ENCODE results near the gene CXCL12.

The CXCL12 gene

GRCh38 chr10:44384601-44385025 lies 284 bp downstream of the CXCL12 start:
- no peak for DNase-seq (ENCODE audit: low read depth)

GRCh38 chr10:44383749-44384600 lies 922 bp downstream of the CXCL12 start:
- DNase-seq (ENCODE audit: low read depth), result no peak

- no peak for DNase-seq (ENCODE audit: low read depth)
Measured at GRCh38 chr10:44382981-44383748, 1.7 kb downstream of the CXCL12 start.

DNA sequence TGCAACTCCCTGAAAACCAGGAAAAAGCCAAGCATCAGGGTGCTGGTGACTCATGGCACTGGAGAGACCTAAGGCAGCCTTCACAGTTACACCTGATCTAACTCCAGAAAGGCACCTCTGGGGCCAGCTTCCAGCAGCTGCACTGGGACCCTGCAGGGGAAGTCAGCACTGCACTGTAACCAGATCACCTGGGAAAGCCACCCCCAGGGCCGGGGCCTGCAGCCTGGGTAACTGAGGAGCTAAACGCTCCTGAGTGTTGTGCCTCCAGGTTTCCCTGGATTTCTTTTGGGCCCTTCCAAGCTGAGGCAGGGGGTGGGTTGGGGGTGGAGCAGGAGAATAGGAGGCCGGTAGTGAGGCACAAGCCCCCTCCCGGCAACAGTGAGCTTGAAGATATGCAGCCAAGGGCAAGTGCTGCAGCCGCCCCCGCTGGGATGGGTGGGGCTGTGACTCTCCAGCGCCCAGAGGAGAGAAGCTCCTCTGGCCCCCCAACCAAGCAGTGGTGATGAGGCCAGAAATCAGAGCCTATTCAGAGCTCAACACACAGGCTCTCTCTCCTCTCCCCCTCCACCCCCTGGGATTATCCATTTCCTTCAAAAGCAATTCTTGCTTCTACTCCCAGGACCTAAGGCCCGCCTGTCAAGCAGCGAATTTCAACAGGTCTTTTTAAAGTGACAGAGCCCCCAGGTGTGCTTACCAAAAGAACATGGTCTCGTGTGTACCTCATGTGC lies 2.6 kb downstream of the CXCL12 start:
- DNase-seq (ENCODE audit: low read depth), result no peak

DNA sequence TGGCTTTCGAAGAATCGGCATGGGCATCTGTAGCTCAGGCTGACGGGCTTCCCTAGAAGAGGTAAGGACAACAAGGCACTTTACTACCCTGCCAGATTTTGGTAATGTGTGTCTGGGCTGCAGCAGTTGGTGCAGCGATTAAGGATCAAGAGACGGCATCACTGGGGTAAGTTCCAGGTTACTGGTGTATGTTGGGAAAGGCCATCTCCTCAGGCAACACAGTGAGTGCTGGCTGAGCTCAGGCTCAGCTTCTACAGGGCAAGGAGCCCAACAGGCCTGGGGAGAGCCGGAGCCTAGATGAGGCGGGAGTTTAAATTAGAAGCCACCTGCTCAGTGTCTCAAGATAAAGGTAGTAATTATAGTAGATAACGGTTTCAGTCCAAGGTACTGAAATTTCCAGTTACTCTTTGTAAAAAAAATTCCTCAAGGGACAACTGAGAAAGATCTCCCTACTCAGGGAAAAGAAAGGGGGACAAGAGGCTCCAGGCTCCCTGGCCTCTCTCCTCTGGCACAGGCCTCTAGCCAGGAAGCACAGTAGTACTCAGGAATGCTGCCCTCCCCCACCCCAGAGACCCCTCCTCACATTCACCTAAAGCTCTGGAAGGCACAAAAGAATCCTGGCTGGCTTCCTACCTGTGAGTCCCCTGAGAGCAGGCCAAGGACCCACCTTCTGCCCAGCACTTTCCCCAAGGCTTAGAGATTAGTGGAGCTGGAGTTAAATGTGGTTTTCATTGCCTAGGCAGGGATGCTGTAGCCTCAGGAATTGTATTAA lies 3.9 kb downstream of the CXCL12 start:
- no peak for DNase-seq (ENCODE audit: low read depth)

DNA sequence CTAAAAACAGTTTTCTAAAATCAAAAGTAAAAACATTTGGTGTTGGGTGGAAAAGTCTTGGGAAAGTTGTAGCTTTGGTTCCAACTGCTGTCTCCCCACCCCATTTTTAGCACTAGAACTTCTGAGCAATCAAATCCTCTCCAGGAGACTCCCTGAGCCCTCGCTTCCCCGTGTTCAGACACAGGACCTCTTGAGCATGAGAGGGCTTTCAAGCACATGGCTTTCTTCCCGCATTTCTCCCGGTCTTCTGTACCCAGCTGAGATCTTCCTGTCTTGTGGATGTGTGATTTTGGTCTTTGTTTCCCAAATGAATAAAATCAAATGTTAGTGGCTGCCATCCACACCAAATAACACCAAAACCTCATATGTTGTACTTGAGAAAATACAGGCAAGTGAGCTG lies 5.0 kb downstream of the CXCL12 start:
- DNase-seq (ENCODE audit: low read depth), result no peak

DNA sequence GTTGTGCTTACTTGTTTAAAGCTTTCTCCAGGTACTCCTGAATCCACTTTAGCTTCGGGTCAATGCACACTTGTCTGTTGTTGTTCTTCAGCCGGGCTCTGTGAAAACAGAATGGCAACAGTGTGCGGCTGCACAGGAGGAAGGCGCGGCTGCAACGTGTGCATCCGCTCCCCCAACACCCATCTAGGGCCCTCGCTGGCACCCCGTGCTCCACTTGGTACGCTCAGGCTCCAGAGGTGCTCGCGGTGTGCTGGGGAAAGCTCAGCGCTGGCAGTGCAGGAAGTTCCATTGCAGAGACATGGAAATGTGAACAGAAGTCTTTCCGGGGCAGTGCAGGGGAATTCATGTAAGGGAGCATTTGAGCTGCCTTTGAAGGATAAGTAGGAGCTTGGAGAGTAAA lies 6.3 kb downstream of the CXCL12 start:
- no peak for DNase-seq (ENCODE audit: low read depth)

DNA sequence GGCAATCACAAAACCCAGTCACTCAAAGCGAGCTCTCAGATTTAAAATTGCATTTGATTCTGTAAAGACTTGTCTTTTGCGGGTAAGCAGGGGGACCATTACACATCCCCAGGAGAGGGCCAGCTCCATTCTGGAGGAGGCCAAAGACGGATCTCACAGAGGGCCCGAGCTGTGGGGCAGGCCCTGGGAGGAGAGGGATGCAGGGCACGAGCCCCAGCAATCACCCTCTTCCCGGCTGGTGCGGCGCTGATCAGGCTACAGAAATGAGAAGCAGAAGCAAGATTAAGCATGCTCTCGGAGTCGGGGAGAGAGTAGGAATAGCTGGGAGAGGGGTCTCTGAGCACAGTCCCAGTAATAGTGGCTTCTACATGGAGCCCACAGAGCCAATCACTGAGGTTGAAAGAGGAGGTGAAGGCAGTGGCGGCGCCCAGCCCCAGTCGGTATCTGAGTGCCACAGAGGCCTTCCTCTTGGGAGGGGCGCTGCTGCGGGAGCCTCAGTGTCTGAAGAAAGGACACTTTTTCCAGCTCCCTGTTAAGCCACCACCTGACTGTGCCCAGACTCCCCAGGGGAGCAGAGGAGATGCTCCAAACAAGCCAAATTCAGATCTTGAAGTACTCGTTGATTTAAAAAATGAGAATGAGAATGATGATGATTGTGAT lies 7.1 kb downstream of the CXCL12 start:
- no peak for DNase-seq (ENCODE audit: low read depth)

DNA sequence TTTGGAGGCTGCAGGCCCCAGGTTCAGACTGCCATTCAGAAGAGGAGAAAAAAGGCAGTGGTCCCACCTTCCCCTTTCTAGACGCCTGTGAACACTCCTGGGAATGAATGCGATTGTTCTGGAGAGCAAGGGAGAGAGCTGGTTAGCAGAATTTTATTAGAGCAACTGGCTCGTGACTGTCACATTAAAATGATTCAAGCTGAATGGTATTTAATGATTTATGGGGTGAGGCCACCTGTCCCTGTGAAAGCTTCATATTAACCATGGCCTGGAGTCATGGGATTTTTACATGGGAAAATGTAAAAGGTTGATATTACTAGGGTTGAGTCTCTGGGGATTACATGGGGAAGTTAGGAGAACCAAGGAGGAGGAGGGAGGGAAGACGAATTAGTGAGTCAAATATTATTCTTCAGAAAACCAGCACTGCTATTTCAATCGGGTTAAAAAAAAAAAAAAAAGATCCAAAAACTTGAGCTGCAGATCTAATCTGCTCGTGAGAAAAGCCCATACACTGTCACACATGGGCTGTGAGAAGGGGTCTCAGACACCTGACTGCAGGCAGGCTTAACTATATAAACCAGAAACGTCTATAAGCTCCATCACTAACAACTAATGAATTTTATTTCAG lies 8.3 kb downstream of the CXCL12 start:
- DNase-seq (ENCODE audit: low read depth), result no peak

DNA sequence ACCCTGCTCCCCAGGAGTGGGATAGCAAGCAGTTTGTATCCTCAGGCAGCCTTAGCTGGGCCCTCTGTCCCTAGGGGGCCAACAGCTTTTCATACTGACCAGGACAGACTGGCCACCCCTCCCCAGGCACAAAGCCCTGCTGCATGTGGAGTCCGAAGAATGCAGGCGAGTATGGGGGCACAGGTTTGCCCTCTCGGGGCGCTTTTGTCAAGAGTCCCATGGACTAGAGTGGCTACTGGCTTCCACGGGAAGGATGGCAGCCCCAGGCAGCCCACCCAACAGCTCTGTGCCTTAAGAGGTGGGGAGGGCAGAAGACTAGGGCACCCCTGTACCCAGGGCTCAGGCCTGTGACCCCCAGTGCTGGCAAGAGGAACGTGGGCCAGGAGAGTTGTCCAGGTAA lies 10.7 kb downstream of the CXCL12 start:
- DNase-seq (ENCODE audit: low read depth), result no peak

GRCh38 chr10:44373341-44373995 lies 11.4 kb downstream of the CXCL12 start:
- no peak for DNase-seq (ENCODE audit: low read depth)

DNA sequence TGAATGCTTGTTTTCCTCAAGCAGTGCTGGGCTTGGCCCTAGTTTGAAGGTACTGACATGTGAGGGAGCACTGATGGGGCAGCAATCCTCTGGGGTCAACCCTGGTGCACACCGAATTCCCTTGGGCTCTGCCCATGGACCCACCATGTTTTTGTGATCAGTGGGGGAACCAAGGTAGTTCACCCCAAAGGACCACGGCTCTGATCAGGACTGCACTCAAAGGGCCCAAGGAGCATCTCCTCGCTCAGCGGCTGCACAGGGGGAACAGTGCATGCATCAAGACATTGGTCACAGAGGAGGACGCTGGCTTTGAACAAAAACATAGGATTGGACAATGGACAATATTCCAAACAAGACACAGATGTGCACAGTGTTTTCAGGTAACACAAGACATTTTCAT lies 12.7 kb downstream of the CXCL12 start:
- DNase-seq (ENCODE audit: low read depth), result no peak

DNA sequence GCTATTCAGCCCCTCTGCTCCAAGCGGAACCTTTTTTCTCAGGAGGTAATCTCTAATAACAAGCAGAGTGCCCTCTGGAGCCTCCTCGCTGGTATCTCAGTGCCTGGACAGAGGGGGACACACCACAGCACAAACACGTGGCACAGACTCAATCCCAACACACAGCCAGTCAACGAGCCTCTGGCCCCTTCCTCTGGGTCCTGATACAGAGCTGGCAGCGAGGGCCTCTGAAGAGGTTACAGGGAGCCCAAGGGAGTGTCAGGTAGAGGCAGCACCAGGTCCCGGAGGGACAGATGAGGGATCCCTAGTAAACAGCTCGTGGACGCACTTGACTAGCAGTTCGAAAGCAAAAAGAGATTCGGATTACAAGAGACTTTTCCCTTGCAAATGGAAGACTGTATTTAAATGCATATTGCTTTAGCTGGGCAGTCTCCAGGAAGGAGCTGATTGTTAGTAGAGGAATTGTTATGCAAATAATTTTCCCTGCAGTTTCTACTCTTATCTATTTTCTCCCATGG lies 14.1 kb downstream of the CXCL12 start:
- no peak for DNase-seq (ENCODE audit: low read depth)

GRCh38 chr10:44369854-44370253 lies 15.0 kb downstream of the CXCL12 start:
- DNase-seq (ENCODE audit: low read depth), result no peak

- DNase-seq (ENCODE audit: low read depth), result no peak
Measured at GRCh38 chr10:44369296-44369695, 15.6 kb downstream of the CXCL12 start.

DNA sequence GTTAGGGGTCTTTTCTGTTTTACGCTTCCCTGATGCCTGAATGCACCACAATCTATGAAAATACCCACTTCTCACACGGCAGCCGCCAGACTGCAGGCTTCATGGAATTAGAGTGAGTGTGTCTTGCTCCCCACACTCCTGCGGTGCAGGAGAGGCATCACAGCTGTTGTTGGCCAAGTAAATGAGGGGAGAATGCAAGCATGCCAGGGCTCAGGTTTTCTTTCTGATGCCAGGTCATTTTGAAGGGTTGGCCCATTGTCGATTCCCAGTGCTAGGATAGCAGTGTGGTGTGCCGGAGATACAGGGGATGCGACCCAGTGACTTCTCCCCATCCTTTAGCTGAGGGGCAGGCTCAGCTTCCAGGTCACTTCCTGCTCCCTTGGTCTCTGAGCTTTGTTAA lies 16.3 kb downstream of the CXCL12 start:
- no peak for DNase-seq (ENCODE audit: low read depth)

- no peak for DNase-seq (ENCODE audit: low read depth)
Measured at GRCh38 chr10:44366941-44367630, 17.8 kb downstream of the CXCL12 start.

GRCh38 chr10:44364566-44364965 lies 20.3 kb downstream of the CXCL12 start:
- no peak for DNase-seq (ENCODE audit: low read depth)

GRCh38 chr10:44363716-44364115 lies 21.2 kb downstream of the CXCL12 start:
- DNase-seq (ENCODE audit: low read depth), result no peak

Measured in stimulated activated CD4-positive, alpha-beta T cell treated with anti-CD3 and anti-CD28 coated beads, Interleukin-2, amount 100 ng/mL, for 4 hours (primary cell).